DOHH2 (cell line): ENCODE data around the gene TSPAN14.

ENCODE experiments used
- H3F3A ChIP-seq: fragments of 200-600 bp; sonication (generic), shearing (Covaris generic); 2 replicates; pipeline ENCODE4 v1.6.0; 2016; ENCODE audit warnings: antibody characterized with exemption, mild to moderate bottlenecking; ENCODE audit not compliant: control insufficient read depth, insufficient read depth
- H3K27ac ChIP-seq: fragments of 200-600 bp; sonication (generic); 2 replicates; pipeline ENCODE4 v1.5.1; 2014; ENCODE audit warnings: low read depth, mild to moderate bottlenecking, low read length, moderate library complexity
- H3K27me3 ChIP-seq: fragments of 200-600 bp; sonication (generic); 2 replicates; pipeline ENCODE4 v1.6.1; 2014; ENCODE audit warnings: mild to moderate bottlenecking, low read length, mixed read lengths; ENCODE audit not compliant: control insufficient read depth
- H3K36me3 ChIP-seq: fragments of 200-600 bp; sonication (generic); 2 replicates; pipeline ENCODE4 v1.6.1; 2014; ENCODE audit warnings: mild to moderate bottlenecking, low read length, moderate library complexity, mixed read lengths; ENCODE audit not compliant: control insufficient read depth
- H3K4me1 ChIP-seq: fragments of 200-600 bp; sonication (generic); 2 replicates; pipeline ENCODE4 v1.6.1; 2014; ENCODE audit warnings: mild to moderate bottlenecking, low read length, mixed read lengths; ENCODE audit not compliant: control insufficient read depth
- H3K4me2 ChIP-seq: fragments of 200-600 bp; sonication (generic); 2 replicates; pipeline ENCODE4 v1.6.0; 2014; ENCODE audit warnings: mild to moderate bottlenecking, low read length, moderate library complexity
- H3K4me3 ChIP-seq: fragments of 200-600 bp; sonication (generic); 2 replicates; pipeline ENCODE4 v1.5.1; 2014; ENCODE audit warnings: mild to moderate bottlenecking, low read length, mixed read lengths
- H3K79me2 ChIP-seq: fragments of 200-600 bp; sonication (generic); 2 replicates; pipeline ENCODE4 v1.6.1; 2014; ENCODE audit warnings: mild to moderate bottlenecking, low read length, mixed read lengths; ENCODE audit not compliant: control insufficient read depth
- H3K9me2 ChIP-seq: fragments of 200-600 bp; sonication (generic); replicated peaks from 2 replicates; pipeline ENCODE4 v1.6.1; 2014; ENCODE audit warnings: mild to moderate bottlenecking, low read length, mixed read lengths; ENCODE audit not compliant: control insufficient read depth
- H3K9me3 ChIP-seq: fragments of 200-600 bp; sonication (generic); 2 replicates; pipeline ENCODE4 v1.6.1; 2014; ENCODE audit warnings: antibody characterized with exemption, low read length, mixed read lengths; ENCODE audit not compliant: control insufficient read depth, insufficient read depth
- H4K20me1 ChIP-seq: fragments of 200-600 bp; sonication (generic); 2 replicates; pipeline ENCODE4 v1.6.0; 2014; ENCODE audit warnings: low read depth, mild to moderate bottlenecking, antibody characterized with exemption, low read length, moderate library complexity; ENCODE audit not compliant: control insufficient read depth, insufficient read depth
- EZH2phosphoT487 ChIP-seq: fragments of 200-600 bp; sonication (generic); IDR thresholded peaks from 2 replicates; pipeline ENCODE4 v1.6.1; 2017; ENCODE audit warnings: borderline replicate concordance, mild to moderate bottlenecking, antibody characterized with exemption, low read length, moderate library complexity, mixed read lengths
- TF ChIP-seq, protein P1 (sequence below): fragments of 200-600 bp; sonication (generic); IDR thresholded peaks from one replicate; pipeline ENCODE4 v1.5.1; 2014; ENCODE audit warnings: antibody characterized with exemption, mild to moderate bottlenecking, low read depth, low read length; ENCODE audit not compliant: poor library complexity, severe bottlenecking

TSPAN14 gene

DNA sequence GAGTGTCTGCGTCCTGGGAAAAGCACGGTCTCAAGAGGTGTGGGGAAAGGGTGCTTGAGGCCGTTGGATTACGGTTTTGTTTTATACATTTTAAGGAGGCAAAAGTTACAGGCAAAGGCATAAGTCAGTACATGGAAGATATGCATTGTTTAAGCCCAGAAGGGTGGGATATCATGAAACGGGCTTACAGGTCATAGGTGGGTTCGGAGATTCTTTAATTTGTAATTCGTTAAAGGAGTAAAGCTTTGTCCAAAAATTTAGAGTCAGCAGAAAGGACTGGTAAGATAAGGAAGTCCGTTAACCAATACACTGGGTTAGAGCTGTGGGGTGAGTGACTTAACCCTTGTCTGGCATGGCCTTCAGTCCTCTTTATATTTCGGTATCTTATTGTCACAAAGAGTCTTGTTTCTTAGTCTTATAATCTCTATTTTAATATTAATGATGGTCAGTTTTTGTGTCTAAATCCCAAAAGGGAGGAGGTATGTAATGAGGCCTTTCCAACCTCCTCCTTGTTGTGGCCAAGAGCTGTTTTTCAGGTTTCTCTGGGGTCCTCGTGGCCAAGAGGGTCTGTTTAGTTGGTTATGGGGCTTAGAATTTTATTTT lies 12.7 kb downstream of the TSPAN14 start:
- Histone ChIP-seq H3K4me1 (peaks cover 98% of the 10 kb centered on the region), H3K4me3 (no peak overlapping the region), H3K9me3 (no peaks in the 10 kb centered on the region), H3F3A (peaks cover 6% of the 10 kb centered on the region; the same call in 1 of the 2 replicates), H3K27ac (no peak overlapping the region), H3K4me2 (no peak overlapping the region), H4K20me1 (no peaks in the 10 kb centered on the region), H3K9me2 (no peaks in the 10 kb centered on the region), H3K79me2 (peaks cover 91% of the 10 kb centered on the region), H3K27me3 (no peaks in the 10 kb centered on the region), H3K36me3 (peaks cover 29% of the 10 kb centered on the region)
- TF ChIP-seq, protein P1, sequence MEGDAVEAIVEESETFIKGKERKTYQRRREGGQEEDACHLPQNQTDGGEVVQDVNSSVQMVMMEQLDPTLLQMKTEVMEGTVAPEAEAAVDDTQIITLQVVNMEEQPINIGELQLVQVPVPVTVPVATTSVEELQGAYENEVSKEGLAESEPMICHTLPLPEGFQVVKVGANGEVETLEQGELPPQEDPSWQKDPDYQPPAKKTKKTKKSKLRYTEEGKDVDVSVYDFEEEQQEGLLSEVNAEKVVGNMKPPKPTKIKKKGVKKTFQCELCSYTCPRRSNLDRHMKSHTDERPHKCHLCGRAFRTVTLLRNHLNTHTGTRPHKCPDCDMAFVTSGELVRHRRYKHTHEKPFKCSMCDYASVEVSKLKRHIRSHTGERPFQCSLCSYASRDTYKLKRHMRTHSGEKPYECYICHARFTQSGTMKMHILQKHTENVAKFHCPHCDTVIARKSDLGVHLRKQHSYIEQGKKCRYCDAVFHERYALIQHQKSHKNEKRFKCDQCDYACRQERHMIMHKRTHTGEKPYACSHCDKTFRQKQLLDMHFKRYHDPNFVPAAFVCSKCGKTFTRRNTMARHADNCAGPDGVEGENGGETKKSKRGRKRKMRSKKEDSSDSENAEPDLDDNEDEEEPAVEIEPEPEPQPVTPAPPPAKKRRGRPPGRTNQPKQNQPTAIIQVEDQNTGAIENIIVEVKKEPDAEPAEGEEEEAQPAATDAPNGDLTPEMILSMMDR: no peak
- TF ChIP-seq EZH2phosphoT487: no peak

DNA sequence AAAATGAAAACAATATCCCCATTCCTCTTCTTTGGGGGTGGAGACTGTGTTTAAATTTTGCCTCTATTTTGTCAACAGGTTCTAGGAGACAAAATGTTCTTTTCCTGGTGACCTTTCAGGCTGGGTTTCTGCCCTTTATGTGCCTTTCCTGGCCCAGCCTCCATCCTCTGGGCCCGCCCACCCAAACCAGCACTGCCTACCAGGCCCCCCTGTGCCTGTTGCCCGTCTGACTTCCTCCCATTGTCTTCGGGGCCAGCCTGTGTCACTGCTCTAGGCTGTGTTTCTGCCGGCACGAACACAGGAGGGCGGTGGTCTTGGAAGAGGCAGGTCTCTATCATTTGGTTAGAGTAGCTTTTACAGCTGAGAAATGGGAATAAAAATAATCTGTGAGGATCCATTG lies 13.9 kb downstream of the TSPAN14 start:
- Histone ChIP-seq H3K36me3 (peaks cover 36% of the 10 kb centered on the region), H3F3A (peaks cover 14% of the 10 kb centered on the region), H3K27me3 (no peaks in the 10 kb centered on the region), H3K9me2 (no peaks in the 10 kb centered on the region), H3K27ac (no peak overlapping the region; the same call in 1 of the 2 replicates), H3K4me1 (peaks cover 98% of the 10 kb centered on the region), H3K79me2 (peaks cover 86% of the 10 kb centered on the region), H3K4me3 (0 out of 2 replicates have a peak overlapping the region, but pooled peaks have one; percentile 3), H3K9me3 (no peaks in the 10 kb centered on the region), H4K20me1 (no peaks in the 10 kb centered on the region), H3K4me2 (peak overlapping the region; percentile 30)
- TF ChIP-seq EZH2phosphoT487: no peak
- TF ChIP-seq, protein P1: no peak

DNA sequence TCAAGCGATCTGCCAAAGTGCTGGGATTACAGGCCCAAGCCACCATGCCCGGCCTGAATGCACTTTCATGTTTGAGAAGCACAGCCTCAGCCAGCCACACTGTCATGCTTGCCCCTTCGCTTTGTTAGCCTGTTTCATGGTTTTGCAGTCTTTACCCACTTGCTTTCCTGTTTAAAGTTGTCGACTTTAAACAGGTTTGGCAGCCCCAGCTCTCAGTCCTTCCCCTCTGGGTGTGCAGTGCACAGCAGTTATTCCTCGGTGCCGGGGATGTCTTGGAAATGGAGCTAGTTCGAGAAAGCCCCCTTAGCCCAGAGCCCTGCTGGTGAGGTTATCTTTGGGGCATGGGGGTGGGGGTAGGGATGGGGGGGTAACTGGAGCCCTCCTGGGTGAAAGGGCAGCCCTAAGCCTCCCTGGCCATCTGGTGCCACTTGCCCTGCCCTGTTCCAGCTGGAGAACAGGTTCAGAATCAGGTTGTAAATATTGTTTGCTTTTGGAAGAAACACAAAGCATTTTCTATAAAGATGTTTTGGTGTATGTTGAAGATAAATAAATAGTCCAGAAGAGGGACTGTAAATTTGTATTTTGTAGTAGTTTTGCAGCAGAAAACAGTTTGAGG lies 14.8 kb downstream of the TSPAN14 start:
- H4K20me1 ChIP-seq: no peaks in the 10 kb centered on the region
- H3K36me3 ChIP-seq: peaks cover 35% of the 10 kb centered on the region
- H3K9me2 ChIP-seq: no peaks in the 10 kb centered on the region
- no peaks in the 10 kb centered on the region for H3K27me3 ChIP-seq
- H3K4me1 ChIP-seq: peaks cover 98% of the 10 kb centered on the region
- H3K4me3 ChIP-seq: no peak overlapping the region
- H3K79me2 ChIP-seq: peaks cover 87% of the 10 kb centered on the region
- no peak overlapping the region for H3K27ac ChIP-seq
- peaks cover 17% of the 10 kb centered on the region for H3F3A ChIP-seq
- H3K9me3 ChIP-seq: no peaks in the 10 kb centered on the region
- H3K4me2 ChIP-seq: no peak overlapping the region
- TF ChIP-seq, protein P1: no peak
- TF ChIP-seq EZH2phosphoT487: no peak
